Stimulated activated CD4-positive, alpha-beta T cell treated with anti-CD3 and anti-CD28 coated beads, Interleukin-4, amount 100 ng/mL, for 4 hours (primary cell): Measurements from ENCODE around the gene F3.

Experiments used
- DNase-seq, 2 experiments: peaks; one replicate each; pipeline ENCODE4 v3.0.0-alpha.2; 2020

F3 gene

GRCh38 chr1:94526152-94526980 lies 15.2 kb downstream of the F3 start:
- DNase-seq: no peak

GRCh38 chr1:94524531-94524930 lies 17.0 kb downstream of the F3 start:
- no peak for DNase-seq

GRCh38 chr1:94522304-94522703 lies 19.3 kb downstream of the F3 start:
- no peak for DNase-seq

GRCh38 chr1:94519351-94519750 lies 22.2 kb downstream of the F3 start:
- no peak for DNase-seq

- DNase-seq: no peak
Measured at GRCh38 chr1:94515296-94515947, 26.1 kb downstream of the F3 start.

- no peak for DNase-seq
Measured at GRCh38 chr1:94514095-94514727, 27.3 kb downstream of the F3 start.

- DNase-seq: no peak
Measured at GRCh38 chr1:94512816-94513215, 28.7 kb downstream of the F3 start.

- no peak for DNase-seq
Measured at GRCh38 chr1:94504601-94505000, 37.0 kb downstream of the F3 start.

- DNase-seq: no peak
Measured at GRCh38 chr1:94503153-94503552, 38.4 kb downstream of the F3 start.

- DNase-seq: no peak
Measured at GRCh38 chr1:94501935-94502334, 39.6 kb downstream of the F3 start.

- DNase-seq: no peak
Measured at GRCh38 chr1:94501426-94501825, 40.1 kb downstream of the F3 start.

- DNase-seq: no peak
Measured at GRCh38 chr1:94496076-94496755, 45.3 kb downstream of the F3 start.

- DNase-seq: no peak
Measured at GRCh38 chr1:94490556-94490955, 51.0 kb downstream of the F3 start.

- DNase-seq: no peak
Measured at GRCh38 chr1:94486990-94487389, 54.6 kb downstream of the F3 start.

GRCh38 chr1:94481473-94481933 lies 60.1 kb downstream of the F3 start:
- peak; percentile 4 to 17 for DNase-seq

GRCh38 chr1:94479682-94480081 lies 61.9 kb downstream of the F3 start:
- DNase-seq: no peak
